HG02759 (cell line): ENCODE data around the gene USH1C.

ENCODE experiments used
- ATAC-seq: cut with Tn5 transposase; IDR thresholded peaks from one replicate; pipeline ENCODE4 v1.9.1; 2021; ENCODE audit warnings: mild to moderate bottlenecking, moderate library complexity; ENCODE audit not compliant: unreplicated experiment

USH1C gene

DNA sequence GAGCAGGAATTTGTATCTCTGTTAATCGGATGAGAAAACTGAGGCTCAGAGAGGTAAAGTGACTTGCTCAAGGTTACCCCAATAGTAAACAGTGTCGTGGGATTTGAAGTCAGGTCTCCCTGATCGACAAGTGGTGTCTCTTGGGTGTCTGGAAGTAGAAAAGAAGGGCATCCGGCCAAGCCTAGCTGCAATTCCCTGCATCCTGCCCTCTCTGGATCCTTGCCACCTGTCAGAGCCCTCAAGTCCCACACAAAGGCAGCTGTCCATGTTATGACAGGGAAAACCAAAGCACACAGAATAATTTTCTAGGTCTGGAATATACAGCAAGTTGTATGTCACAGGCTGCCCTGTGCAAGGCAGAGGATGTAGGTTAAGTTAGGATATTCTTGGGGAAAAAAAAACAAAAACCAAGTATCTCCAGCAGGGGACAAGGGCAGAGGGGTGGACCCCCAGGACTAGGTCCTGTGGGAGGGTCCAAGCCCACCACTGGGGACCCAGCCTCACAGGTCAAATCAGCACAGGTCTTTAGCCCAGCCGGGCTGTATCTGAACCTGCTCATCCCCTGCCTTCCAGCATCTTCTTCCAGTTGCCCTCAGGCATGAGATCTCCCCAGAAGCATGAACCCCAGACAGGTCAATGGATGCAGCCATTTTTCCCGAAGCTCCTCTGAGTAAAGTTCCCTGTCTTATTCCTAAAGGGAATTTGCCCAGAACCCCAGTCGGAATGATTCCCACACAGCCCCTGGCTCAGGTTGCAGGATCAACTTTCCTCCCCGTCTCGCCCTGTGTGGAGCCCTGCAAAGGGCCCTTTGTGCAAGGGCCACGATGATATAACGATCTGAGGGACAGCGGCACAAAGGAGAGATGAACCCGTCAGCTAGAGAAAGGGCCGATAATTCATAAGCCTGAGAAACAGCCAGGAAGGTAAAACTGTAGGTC lies 15.0 kb downstream of the USH1C start:
- no peak for ATAC-seq

DNA sequence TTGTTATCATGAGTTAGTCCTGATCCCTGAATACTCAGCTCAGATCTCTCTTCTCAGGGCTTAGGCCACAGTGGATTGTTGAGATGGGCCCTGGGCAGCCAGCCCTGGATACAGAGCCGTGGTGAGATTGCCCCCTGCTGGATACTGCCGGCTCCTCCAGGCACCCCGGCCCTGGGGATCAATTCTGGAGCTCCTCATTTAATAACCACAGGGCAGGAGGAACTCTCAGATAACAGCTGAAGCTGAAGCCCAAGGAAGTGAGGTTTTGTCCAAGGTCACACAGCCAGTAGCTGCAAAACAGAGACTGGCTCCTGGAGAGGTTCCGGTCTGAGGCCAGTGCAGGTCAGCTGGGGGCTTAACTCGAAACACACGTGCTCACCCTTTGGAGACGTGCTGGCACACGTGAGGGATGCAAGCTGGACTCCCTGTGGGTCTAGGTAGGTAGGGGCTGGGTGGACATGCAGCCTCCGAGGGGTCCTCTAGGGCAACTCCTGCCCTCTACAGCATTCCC lies 16.0 kb downstream of the USH1C start:
- peak; percentile 83 for ATAC-seq

DNA sequence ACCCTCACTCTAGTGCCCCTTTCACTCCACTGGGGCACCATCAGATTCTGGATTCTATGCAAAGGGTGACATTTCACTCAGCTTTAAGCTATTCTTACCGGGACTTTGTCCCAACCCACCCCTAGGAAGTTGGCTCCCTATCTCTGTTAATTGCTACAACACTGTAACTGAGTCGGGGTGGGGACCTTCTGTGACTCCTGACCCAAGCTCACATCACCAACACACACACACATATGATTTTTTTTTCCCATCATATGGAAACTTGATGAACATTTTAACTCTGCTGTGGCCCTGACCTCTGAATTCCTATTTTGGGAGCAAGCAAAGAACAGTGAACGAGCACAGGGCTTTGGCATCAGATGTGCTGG lies 16.6 kb downstream of the USH1C start:
- ATAC-seq: no peak

DNA sequence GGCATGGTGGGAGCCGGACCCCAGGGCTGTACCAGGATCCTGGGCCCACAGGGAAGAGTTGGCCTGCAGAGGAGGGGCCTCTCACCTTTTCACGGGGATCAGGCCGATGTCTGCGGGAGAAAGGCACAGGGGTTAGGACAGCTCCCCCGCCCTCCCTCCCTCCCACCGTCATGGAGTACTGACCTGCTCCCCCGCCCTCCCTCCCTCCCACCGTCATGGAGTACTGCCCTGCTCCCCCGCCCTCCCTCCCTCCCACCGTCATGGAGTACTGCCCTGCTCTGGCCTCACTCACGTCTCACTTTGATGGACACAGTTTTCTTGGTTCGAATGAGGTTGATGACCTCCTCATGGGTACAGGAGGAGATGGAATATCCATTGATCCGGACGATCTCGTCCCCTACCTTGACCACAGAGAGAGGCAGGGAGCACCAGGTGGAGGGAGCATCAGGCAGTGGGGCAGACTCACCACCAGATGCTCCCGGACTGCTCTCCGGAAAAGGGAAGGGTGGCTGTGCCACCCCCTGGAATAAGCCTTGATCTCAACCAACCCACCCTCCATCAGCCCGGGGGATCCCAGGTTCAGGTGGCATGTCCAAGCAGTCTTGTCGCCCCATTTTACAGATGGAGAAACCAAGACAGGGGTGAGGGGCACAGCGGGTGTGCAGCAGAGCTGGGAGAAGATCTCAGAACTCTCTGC lies 17.1 kb downstream of the USH1C start:
- no peak for ATAC-seq

DNA sequence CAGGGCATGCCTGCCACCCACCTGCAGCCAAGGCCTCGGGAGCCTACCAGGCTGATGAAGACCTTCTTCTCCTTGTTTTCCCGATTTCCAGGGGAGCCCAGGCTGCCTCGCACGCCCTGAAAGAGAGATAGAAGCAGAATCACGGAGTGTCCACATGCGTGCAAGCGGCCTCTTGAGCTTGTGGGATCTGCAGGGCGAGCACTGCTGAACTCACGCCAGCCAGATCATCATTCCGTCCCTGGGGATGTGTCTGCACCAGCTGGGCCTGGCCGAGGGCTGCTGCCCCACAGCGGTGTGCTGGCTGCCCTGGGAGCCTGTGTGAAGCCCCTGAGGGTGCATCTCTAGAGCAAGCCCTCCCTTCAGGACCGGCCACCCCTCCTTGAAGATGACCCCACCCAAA lies 17.9 kb downstream of the USH1C start:
- ATAC-seq: no peak

DNA sequence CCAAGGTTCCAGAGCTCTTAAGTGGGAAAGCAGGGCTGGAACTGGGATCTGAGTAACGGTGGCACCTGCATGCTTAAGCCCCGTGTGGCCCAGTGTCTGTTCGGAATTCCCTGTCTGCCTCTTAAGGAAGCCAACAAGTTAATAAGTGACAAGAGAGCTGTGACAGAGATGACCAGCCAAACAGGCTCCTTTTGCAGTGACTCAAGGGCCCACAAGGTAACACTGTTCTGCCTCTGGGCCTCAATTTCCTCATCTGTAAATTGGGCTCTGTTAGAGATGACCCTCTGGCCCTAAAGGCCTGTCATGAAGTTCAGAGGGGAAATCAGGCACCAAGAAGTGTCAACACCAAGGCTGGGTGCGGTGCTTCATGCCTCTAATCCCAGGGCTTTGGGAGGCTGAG lies 18.6 kb downstream of the USH1C start:
- ATAC-seq: no peak

DNA sequence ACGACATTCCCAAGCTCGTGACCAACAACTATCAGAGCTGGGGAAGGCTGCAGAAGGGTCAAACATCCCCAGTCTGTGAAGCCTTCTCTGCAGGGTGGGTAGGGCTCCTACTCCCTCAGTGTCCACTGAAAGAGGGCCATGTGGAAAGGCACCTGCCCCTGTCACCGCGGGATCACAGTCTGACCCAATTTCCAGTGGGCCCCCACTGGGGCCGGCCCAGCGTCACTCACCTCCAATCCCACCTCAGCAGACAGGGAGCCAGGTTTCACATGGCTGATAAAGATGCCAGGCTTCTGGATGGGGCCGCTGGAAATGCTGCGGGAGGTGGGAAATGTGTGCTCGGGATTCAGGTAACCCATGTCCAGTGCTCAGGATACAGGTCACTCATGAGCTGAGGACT lies 20.0 kb downstream of the USH1C start:
- ATAC-seq: no peak

DNA sequence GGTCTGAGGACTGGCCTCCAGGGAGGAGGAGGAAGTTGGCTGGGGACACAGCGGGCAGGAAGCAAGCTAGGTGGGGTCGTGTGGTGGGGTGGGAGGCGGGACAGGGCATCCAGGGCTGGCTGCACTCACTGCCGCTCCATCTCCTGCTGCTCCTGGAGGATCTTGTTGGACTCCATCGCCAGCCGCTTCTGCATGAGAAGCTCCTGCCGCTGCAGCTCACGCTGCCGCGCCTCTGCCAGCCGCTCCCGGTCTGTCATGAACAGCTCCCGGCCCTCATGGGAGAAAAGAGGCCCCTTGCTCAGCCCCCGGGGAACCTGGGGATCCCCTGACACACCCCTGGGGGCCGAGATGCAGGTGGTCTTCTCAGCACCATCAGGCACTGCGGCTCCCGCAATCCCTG lies 21.6 kb downstream of the USH1C start:
- ATAC-seq: no peak

DNA sequence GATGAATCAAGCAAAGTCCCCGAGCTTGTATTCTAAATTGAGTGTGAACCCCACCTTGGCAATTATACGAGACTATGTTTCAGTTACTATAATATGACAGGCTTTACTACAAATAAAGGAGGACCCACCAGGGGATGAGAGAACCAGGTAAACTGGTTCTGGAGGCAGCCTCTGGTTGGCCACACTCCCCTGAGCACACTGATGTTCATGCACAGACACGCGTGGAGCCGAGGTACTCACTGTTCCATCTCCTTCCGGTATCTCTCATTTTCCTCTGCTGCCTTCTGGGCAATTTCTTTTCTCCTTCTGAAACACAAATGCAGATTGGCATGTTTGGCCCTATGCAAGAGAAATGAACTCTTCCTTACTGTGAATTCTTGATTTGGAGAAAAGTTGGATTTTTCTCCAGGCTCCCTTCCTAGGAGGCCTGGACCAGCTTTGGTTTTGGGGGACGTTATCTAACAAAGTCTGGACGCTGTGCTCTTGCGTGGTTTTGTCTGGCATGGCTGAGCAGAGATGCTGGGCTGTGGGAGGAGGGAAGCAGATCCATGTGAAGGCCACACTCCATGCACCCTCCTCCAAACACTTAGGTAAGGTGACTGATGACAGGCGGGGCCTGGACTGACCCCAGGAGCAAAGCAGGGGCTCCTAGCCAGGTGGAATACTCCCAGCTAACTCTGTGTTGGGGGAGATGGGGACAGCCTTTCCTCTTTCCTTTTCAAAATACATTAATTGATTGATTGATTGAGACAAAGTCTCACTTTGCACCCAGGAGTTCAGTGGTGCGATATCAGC lies 22.9 kb downstream of the USH1C start:
- no peak for ATAC-seq

DNA sequence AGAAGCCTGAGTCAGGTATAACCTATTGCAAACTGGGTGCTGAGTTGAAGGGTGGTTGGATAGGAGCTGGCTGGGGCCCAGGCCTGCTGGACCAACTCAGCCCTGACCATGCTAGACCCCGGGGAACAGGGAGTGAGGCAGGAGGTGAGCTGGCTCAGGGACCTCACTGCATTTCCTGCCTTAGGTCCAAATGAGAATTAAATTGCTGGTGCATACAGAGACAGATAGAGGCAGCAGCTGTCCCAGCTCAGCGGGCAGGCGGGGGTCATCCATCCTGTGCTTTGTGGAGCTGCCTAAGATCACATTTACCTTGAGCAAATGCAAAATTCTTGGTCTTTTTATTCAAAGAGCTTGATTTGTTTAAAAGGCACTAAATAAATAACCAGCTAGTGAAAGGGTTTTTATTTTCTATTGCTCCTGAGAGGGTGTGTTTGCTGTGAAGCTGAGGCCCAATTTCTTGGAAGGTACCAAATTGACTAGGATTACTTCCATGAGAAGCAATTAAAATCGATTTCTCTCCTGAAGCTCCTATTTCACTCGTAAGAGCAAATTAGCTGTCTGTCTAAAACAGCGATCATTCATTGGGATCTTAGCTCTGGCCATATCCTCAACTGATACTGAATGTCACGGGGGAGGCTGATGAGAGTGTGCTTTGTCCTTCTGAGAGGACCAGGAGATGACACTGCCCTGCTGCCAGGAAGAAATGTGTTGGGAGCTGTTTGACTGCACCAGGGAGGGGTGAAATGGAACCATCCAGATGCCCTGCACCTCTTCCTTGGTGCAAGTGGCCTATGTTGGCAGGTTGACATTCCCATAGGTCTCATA lies 24.9 kb downstream of the USH1C start:
- ATAC-seq: no peak

DNA sequence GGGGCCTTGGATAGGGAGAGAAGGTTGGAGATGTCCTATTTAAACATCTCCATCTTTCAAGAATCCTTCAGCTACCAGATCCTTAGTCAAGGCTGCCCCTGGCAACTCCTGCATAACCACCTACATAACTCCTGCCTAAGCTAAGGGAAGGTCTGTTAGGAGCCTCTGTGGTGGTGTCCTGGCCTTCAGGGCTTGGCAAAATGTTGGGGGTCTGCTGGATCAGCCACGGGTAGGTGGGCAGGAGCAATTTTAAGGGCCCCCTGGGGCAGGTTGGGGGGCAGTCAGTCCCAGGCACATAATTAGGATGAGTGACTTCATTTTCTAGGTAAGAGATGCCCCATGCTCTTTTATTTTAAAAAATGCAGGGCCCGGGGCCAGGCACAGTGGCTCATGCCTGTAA lies 25.9 kb downstream of the USH1C start:
- ATAC-seq: no peak

DNA sequence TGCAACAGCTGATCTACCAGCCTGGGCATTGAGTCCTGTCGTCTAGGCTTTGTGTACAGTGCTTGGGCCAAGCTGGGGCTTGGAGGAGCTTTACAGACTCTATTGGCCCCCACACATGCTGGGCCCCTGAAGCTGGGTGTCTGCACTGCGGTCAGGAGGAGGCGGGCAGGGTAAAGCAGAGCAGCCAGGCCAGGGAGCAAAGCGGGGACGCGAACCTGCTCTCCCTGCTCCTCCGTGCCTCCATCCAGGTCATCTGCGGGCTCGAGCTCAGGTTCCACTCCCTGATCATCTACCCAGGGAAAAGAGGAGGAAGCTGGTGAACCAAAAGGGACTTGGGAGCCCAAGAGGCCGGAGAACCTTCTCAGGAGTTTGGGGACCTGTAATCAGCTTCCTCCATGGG lies 27.0 kb downstream of the USH1C start:
- ATAC-seq: no peak

DNA sequence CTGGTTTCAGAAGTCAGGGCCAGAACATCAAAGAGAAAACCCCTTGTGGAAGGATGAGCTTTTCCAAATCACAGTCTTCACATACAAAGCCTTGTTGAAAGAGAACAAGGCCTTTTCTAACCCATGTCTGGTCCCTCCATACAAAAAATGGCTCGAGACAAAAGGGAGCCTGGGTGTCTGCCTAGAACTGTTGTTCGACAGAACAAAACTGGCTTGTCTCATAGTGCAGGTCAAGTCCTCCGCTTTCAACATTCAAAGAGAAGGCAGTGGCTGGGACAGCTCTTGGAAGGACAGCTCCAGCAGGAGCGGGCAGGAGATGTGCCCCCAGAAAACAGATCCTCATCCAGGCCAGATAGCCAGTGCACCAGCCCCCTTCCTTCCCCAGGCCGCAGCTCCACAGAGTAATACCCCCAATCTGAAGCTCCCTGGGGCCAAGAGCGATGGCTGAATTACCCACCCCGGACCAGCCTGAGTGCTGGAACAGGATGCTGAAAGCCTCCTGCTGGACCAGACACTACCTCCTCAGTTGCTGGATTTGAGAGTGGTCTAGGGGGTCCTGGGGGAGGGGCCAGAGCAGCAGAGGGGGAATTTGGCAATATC lies 27.6 kb downstream of the USH1C start:
- no peak for ATAC-seq

DNA sequence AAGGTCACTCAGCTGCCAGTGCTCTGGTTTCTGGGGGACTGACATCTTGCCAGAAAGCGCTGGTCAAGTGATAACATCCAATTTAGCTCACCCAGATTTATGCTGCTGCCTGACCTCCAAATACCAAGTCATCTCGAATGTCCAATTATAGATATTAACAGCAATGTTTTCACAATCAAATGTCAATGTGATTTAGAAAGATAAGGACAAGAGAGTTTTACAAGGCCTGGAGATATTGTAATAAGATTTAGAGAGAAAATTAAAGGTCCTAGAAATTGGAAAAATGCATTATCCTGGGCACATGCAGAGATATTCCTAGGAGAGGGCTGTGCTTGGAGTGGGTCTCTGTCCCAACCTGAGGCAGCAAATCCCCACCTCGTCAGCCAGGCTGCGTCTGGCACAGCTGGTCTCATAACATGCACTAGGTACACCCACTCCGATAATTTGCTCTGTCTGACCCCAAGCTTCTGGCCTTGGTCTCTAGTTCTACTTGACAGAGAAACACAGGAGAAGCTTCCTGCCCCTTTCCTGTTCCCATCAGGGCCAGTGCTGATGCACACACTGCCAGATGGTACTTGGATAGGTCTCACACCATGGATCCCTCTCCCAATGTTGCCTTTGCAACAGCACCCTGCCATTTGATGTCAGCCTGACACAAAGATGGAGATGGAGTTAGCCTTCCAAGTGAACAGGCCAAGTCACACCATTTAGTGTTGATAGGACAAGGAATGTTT lies 28.6 kb downstream of the USH1C start:
- no peak for ATAC-seq

DNA sequence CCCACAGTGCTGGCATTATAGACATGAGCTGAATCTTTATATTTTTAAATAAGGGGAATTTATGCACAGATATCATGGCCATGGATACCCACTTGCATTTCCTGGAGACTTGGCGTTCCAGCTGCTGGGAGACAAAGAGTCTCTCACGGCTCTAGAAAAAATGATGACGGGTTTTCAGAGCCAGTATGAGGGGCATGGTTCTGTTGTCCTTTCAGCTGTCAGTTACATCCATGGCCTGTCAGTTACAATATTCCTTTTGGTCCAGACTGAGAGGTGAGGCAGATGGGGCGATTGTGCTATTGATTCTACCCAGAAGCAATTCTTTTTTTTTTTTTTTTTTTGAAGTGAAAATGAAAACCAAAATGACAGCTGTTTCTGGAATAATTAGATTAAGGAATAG lies 29.7 kb downstream of the USH1C start:
- ATAC-seq: no peak

DNA sequence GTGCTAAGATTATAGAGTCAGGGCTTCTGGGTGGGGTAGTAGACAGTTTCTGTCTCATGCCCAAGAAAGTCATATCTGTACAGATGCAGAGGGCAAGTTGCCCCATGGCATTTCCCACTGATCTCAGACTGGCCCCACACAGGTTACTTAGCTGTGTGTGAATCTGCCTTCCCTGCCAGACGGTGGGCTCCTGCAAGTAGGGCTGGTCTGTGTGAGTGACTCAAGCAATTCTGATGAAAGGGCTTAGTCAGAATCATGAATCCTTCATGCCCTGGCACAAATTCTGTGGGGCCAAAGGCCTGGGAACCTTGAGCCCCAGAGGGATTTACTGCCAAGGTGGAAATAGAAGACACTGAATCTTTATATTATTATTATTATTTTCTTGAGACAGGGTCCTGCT lies 30.4 kb downstream of the USH1C start:
- ATAC-seq: no peak

DNA sequence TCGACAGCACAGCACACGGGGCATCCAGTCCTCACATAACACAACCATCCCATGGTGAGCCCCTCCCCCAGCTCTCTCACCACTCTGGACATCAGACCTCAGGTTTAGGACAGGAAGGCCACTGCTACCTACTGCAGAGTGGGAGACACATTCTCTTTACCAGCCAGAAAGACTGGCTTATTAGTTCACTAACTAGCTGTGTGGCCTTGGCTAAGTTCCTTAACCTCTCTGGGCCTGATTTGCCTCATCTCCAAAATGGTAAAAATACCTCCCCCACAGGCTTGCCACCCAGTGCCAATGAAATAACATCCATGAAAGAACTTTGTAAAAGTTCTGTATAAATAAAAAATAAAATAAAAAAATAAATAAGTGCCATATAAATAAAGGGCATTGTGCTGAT lies 32.1 kb downstream of the USH1C start:
- ATAC-seq: no peak

DNA sequence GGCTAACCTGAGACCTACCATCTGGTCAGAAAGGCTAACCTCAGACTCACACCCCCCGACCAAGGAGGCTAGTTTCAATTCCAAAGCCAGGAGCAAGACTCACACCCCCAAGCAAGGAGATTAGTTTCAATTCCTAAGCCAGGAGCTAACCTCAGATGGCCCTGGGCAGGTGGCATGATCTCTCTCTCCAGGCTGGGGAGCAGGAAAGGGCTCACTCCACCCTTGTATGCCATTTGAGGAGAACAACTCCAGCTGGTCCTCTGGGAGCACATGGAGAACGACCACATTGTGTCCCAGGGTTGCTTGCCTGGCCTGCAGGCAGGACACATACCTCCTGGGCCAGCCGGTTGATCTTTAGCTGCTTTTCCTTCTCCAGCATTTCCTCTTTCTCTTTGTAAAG lies 32.6 kb downstream of the USH1C start:
- no peak for ATAC-seq

DNA sequence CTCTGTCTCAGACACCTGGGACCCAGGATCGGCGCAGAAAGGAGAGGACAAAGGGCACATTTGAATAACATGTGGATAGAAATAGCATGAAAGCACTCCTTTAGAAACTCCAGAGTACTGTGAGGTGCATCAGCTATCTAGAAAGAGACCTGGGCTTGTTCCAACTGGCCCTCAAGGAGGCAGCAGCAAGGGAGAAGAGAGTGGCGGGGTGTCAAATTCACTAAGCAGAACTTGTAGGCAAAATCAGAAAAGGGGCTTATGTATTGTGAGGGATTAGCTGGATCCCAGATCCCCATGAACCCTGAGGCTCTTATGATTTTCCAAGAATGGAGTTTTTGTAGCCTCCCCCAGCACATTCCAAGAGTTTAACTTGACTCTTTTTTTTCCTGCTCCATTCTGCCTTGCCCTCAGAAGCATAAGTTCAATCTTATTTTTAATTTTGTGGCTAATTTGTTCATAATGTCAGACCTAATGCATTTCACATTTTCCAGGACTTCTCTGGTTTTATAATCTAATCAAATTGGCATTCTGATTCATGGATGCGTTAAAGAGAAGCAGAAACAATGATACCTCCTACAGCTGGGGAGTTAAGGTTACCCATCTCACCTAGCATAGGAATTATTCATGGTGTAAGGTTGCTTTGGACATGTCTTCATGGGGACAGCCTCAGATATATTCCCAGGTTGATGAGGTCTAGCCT lies 33.6 kb downstream of the USH1C start:
- no peak for ATAC-seq
